ENCODE measurements around the gene TXNDC2. TPM values are rescaled to one million over a fixed set of nuclear protein-coding genes. Genes with fewer than 3 reads are reported as not detected.

TXNDC2 gene
- total RNA-seq, 4 donors from 2014 or later = not detected

DNA sequence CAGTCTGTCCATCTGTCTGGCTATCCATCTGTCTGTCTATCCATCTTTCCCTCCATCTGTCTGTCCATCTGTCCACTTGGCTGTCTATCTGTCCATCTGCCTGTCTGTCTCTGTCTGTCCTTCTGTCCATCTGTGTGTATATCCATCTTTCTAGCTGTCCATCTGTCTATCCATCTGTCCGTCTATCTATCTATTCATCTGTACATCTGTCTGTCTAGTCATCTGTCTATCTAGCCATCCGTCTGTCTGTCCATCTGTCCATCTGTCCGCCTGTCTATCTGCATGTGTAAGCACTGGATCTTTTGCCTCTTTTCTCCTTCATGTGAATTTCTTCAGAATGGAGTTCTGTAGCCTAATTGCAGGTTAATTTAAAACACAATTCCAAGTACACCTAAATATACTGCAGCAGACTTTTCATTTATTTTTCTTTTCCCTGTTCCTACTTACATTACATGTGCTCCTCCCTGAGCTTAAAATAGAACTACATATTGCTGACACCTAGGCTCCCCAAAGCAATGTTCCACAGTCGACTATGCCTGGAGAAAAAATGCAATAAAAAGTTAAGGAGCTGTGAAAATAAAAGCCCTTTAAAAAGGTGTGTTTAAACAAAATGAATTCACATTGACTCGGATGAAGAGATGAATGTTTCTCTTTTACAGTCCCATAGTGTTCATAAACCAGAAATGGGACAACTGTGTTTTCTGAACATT, 37.4 kb upstream of the TXNDC2 start:
- DNase-seq (no peak), ATAC-seq (peak; percentile 26 to 49)
- Histone ChIP-seq H3K27ac (peak overlapping the region; percentile 83 to 90 (median 84)), H3K4me1 (peaks cover 33 to 36% of the 10 kb centered on the region in 2 donors), H3K36me3 (no peaks in the 10 kb centered on the region), H3K27me3 (no peaks in the 10 kb centered on the region), H3K9me3 (no peaks in the 10 kb centered on the region), H3K4me3 (peak overlapping the region; percentile 5 to 44 (median 36))
- in situ Hi-C loops (cut with MboI; ENCODE audit: low sequenced_read_pairs in 4 of 4) = no loop called here
- intact Hi-C loops (cut with DNase I; ENCODE audit: low total_unique reads) = loop anchor here (2.0 kb wide), 1 partner anchor 24 kb away; no protein-coding TSS in a partner anchor
- TF ChIP-seq POLR2A (IDR thresholded peaks at IDR 0.05) = no peak
- TF ChIP-seq, protein P1, sequence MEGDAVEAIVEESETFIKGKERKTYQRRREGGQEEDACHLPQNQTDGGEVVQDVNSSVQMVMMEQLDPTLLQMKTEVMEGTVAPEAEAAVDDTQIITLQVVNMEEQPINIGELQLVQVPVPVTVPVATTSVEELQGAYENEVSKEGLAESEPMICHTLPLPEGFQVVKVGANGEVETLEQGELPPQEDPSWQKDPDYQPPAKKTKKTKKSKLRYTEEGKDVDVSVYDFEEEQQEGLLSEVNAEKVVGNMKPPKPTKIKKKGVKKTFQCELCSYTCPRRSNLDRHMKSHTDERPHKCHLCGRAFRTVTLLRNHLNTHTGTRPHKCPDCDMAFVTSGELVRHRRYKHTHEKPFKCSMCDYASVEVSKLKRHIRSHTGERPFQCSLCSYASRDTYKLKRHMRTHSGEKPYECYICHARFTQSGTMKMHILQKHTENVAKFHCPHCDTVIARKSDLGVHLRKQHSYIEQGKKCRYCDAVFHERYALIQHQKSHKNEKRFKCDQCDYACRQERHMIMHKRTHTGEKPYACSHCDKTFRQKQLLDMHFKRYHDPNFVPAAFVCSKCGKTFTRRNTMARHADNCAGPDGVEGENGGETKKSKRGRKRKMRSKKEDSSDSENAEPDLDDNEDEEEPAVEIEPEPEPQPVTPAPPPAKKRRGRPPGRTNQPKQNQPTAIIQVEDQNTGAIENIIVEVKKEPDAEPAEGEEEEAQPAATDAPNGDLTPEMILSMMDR (IDR thresholded peaks at IDR 0.05 in 4 of 5, conservative IDR thresholded peaks at IDR 0.05 in 1 of 5) = no peak

DNA sequence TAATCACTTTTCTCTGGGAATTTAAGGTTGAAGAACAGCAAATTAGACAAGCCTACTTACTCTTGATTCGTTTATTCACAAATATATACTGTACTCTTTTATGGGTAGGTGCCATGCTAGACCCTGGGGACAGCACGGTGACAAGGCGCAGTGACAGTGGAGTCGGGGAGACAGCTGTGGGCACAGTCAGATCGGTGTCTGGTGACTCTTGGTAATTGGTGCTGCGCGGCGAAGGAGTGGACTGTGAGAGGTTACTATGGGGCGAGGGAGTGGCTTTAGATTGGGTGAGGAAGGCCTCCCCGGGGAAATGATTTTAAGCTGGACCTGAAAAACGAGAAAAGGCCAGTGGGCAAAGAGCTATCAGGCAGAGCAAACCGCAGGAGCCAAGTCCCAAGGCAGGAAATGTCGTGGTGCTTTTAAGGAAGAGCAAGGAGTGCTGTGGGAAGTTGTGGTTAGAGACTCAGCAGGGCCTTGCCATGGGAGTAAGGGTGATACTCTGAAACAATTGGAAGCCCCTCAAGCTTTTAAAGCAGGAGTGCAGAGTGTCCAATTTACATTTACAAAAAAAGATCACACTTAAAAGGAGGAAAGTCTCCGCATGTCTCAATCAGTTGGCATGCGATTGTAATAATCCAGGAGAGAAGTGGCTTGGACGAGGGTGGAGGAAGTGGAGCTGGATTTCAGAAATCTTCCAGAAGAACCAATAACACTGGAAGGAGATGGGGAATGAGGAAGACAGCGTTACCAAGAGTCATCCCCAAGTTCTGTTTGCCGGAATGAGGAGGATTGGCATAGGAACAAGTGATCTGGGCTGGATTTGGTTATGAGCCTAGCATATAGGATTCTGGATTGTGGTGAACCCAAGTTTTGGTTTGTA, 36.1 kb upstream of the TXNDC2 start:
- no peaks in the 10 kb centered on the region for H3K36me3 ChIP-seq
- H3K4me3 ChIP-seq = peak overlapping the region; percentile 5 to 44 (median 36)
- H3K27me3 ChIP-seq = no peaks in the 10 kb centered on the region
- ATAC-seq (peak; percentile 97 to 98), DNase-seq (peak; percentile 86 to 93)
- H3K9me3 ChIP-seq = no peaks in the 10 kb centered on the region
- H3K4me1 ChIP-seq = peaks cover 36% of the 10 kb centered on the region in 2 donors
- intact Hi-C loops (cut with DNase I; ENCODE audit: low total_unique reads) = loop anchor here (1.0 to 2.0 kb wide), 2 partner anchors 25 to 65 kb away; partner anchors contain the start of gene VAPA
- TF ChIP-seq, protein P1 (IDR thresholded peaks at IDR 0.05 in 4 of 5, conservative IDR thresholded peaks at IDR 0.05 in 1 of 5) = no peak
- TF ChIP-seq POLR2A (IDR thresholded peaks at IDR 0.05) = peak; percentile 50 to 59
- in situ Hi-C loops (cut with MboI; ENCODE audit: low sequenced_read_pairs in 4 of 4) = no loop called here
- H3K27ac ChIP-seq = peak overlapping the region; percentile 83 to 90 (median 84)

DNA sequence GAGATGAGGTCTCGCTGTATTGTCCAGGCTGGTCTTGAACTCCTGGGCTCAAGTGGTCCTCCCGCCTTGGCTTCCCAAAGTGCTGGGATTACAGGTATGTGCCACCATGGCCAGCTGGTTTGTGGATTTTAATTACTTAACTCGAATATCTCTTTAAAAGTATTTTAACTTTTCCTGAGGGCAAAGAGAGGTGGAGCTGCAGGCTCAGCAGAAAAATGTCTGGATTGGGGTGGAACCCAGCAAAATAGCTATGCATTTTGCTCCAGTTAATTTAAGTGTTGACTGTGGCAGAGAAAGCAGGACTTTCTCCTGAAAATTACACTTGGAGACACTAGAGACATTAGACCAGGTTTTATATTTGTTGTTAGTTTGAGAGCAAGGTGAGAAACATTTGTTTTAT, 35.5 kb upstream of the TXNDC2 start:
- ATAC-seq (no peak), DNase-seq (no peak)
- Histone ChIP-seq H3K36me3 (no peaks in the 10 kb centered on the region), H3K4me1 (peaks cover 37 to 42% of the 10 kb centered on the region in 2 donors), H3K4me3 (no peak overlapping the region), H3K27ac (peak overlapping the region; percentile 83 to 90 (median 84)), H3K9me3 (no peaks in the 10 kb centered on the region), H3K27me3 (no peaks in the 10 kb centered on the region)
- intact Hi-C loops (cut with DNase I; ENCODE audit: low total_unique reads) = no loop called here
- in situ Hi-C loops (cut with MboI; ENCODE audit: low sequenced_read_pairs in 4 of 4) = no loop called here
- TF ChIP-seq POLR2A (IDR thresholded peaks at IDR 0.05) = no peak
- TF ChIP-seq, protein P1 (IDR thresholded peaks at IDR 0.05 in 4 of 5, conservative IDR thresholded peaks at IDR 0.05 in 1 of 5) = no peak

DNA sequence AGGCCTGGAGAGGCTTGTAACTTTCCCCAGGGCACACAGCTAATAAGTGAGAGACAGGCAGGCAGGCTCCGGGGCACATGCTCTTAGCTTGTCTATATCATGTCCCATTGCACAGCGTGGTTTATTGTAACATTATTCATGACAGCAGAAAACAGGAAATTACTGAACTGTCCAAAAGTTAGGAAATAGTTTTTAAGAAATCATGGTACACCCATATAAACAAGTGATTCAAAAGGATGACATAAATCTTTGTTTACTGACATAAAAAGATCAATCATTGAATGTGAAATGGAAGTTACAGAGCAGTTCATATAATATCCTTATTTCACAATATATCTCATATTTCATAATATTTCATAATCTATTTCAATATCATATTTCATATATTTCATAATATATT, 34.3 kb upstream of the TXNDC2 start:
- no peak for TF ChIP-seq POLR2A (IDR thresholded peaks at IDR 0.05)
- TF ChIP-seq, protein P1 (IDR thresholded peaks at IDR 0.05 in 4 of 5, conservative IDR thresholded peaks at IDR 0.05 in 1 of 5) = no peak
- peak overlapping the region in 1 of 4 donors; percentile 83 for H3K27ac ChIP-seq
- H3K36me3 ChIP-seq = no peaks in the 10 kb centered on the region
- H3K4me1 ChIP-seq = peaks cover 39 to 51% of the 10 kb centered on the region in 2 donors
- DNase-seq (no peak), ATAC-seq (no peak)
- H3K9me3 ChIP-seq = no peaks in the 10 kb centered on the region
- intact Hi-C loops (cut with DNase I; ENCODE audit: low total_unique reads) (no loop called here), in situ Hi-C loops (cut with MboI; ENCODE audit: low sequenced_read_pairs in 4 of 4) (no loop called here)
- no peaks in the 10 kb centered on the region for H3K27me3 ChIP-seq
- no peak overlapping the region for H3K4me3 ChIP-seq
